K562 (cell line): Measurements from ENCODE around the gene WDR31. TPM values are rescaled to one million over a fixed set of nuclear protein-coding genes. Genes with fewer than 3 reads are reported as not detected.

Source experiments
- BCLAF1 ChIP-seq, 2 experiments: fragments of 450-650 bp in 1 of 2; IDR thresholded peaks; 2 replicates each; pipeline ENCODE4 v1.6.1; 2011 to 2017; ENCODE audit warnings: low read depth in 2 of 2, antibody characterized with exemption in 1 of 2, borderline replicate concordance in 1 of 2, low read length in 1 of 2, mild to moderate bottlenecking in 1 of 2, mixed read lengths in 1 of 2; ENCODE audit not compliant: control insufficient read depth in 1 of 2
- BRF1 ChIP-seq: IDR thresholded peaks from 3 replicates; pipeline ENCODE4 v1.6.1; 2011; ENCODE audit warnings: borderline replicate concordance, mild to moderate bottlenecking; ENCODE audit not compliant: insufficient read length; ENCODE audit errors: extremely low read depth
- E2F8 ChIP-seq: fragments of 450-650 bp; IDR thresholded peaks from 2 replicates; pipeline ENCODE4 v1.7.1; 2018; ENCODE audit warnings: mild to moderate bottlenecking, low read depth; ENCODE audit not compliant: partially characterized antibody
- FOXK1 ChIP-seq: sonication (generic); formaldehyde crosslinking; IDR thresholded peaks from 2 replicates; pipeline ENCODE4 v1.8.0; 2022; ENCODE audit warnings: missing genetic modification reagents, mild to moderate bottlenecking, borderline replicate concordance
- HBP1 ChIP-seq: fragments of 450-650 bp; formaldehyde crosslinking; IDR thresholded peaks from 2 replicates; pipeline ENCODE4 v1.4.0; 2022; ENCODE audit warnings: missing genetic modification characterization
- HEY1 ChIP-seq: fragments of 250-450 bp; sonication (Bioruptor Pico); IDR thresholded peaks from 2 replicates; pipeline ENCODE4 v1.5.0; 2020; ENCODE audit warnings: mild to moderate bottlenecking, moderate library complexity, borderline replicate concordance
- HMGN3 ChIP-seq: IDR thresholded peaks from 2 replicates; pipeline ENCODE4 v1.6.1; 2011; ENCODE audit warnings: borderline replicate concordance, low read depth, mild to moderate bottlenecking, mixed read lengths, low read length; ENCODE audit not compliant: insufficient read length; ENCODE audit errors: extremely low read depth
- JUNB ChIP-seq: fragments of 450-650 bp; formaldehyde crosslinking; conservative IDR thresholded peaks from 2 replicates; pipeline ENCODE4 v1.4.0; 2020; ENCODE audit warnings: mild to moderate bottlenecking
- MTF1 ChIP-seq: fragments of 250-450 bp; sonication (Bioruptor Pico); IDR thresholded peaks from 2 replicates; pipeline ENCODE4 v1.9.0; 2021; ENCODE audit warnings: moderate library complexity, mild to moderate bottlenecking, inconsistent platforms, borderline replicate concordance
- NCOA1 ChIP-seq: fragments of 450-650 bp; IDR thresholded peaks from 2 replicates; pipeline ENCODE4 v1.6.1; 2016; ENCODE audit warnings: low read depth
- PPARD ChIP-seq: fragments of 250-450 bp; sonication (Bioruptor Pico); IDR thresholded peaks from 2 replicates; pipeline ENCODE4 v1.8.0; 2022; ENCODE audit warnings: inconsistent platforms, mild to moderate bottlenecking, moderate library complexity
- ZBTB12 ChIP-seq: fragments of 250-450 bp; sonication (Bioruptor Pico); IDR thresholded peaks from 2 replicates; pipeline ENCODE4 v1.4.0; 2020
- ZNF263 ChIP-seq: sonication (generic); formaldehyde crosslinking; IDR thresholded peaks from 2 replicates; pipeline ENCODE4 v1.8.0; 2022; ENCODE audit warnings: mild to moderate bottlenecking, missing genetic modification reagents, borderline replicate concordance
- ZNF384 ChIP-seq: IDR thresholded peaks from 2 replicates; pipeline ENCODE4 v1.6.1; 2012; ENCODE audit warnings: low read depth, low read length, improper control_type of control experiment
- ZNF668 ChIP-seq: fragments of 250-450 bp; sonication (Bioruptor Pico); IDR thresholded peaks from 2 replicates; pipeline ENCODE4 v1.8.0; 2022; ENCODE audit warnings: mild to moderate bottlenecking, inconsistent platforms
- polyA plus RNA-seq, 8 experiments: library from polyadenylated mRNA; depleted of rRNA in 4 of 8; stranded (reverse) in 5 of 8; unstranded in 3 of 8; fragments of >200 nt; fragmentation: Nextera tagmentation in 2 of 8; fragmentation: Illumina TruSeq in 1 of 8; extraction: Ambion mirVana in 2 of 8; extraction: Trizol in 1 of 8; gene quantifications; 2 replicates each; pipeline versions ENCODE4 v1.2.1 to v1.2.3, GENCODE V29; 2011 to 2014; ENCODE audit warnings: inconsistent platforms in 1 of 8, missing spikeins in 1 of 8
- total RNA-seq, 7 experiments: library from RNA; depleted of rRNA in 6 of 7; stranded (reverse); fragments of >200 nt in 6 of 7; fragmentation: Illumina TruSeq in 2 of 7; extraction: Trizol in 2 of 7; gene quantifications; 2 replicates each; pipeline versions ENCODE4 v1.2.1 to v1.2.3, GENCODE V29; 2011 to 2021; ENCODE audit warnings: low replicate concordance in 1 of 7

The WDR31 gene
- total and polyA plus RNA-seq, 9 of the 15 experiments (the other 6 are each of a cell fraction or from before 2014, with no cell fraction given) = 0.35 to 1.8 (median 0.95) TPM

GRCh38 chr9:113368982-113369854 lies 29.1 kb upstream of the WDR31 start (continued):
- peak; percentile 68 for TF ChIP-seq HMGN3
- TF ChIP-seq PPARD = no peak
- TF ChIP-seq BCLAF1 (IDR thresholded peaks at IDR 0.05; ENCODE audit: borderline replicate concordance in 1 of 2, control insufficient read depth in 1 of 2, low read depth in 2 of 2, low read length in 1 of 2) = no peak
- TF ChIP-seq ZNF384 = no peak
- TF ChIP-seq JUNB = no peak
- no peak for TF ChIP-seq MTF1
- TF ChIP-seq HBP1 (CRISPR knock-in tag) = no peak
- TF ChIP-seq ZBTB12 (CRISPR knock-in tag) = no peak
- no peak for TF ChIP-seq HEY1 (CRISPR knock-in tag)
- TF ChIP-seq BRF1 = no peak
- TF ChIP-seq E2F8 = peak; percentile 26
- TF ChIP-seq ZNF263 (CRISPR knock-in tag) = no peak
- no peak for TF ChIP-seq ZNF668
- TF ChIP-seq FOXK1 (CRISPR knock-in tag) = no peak
- peak; percentile 59; the same call in 1 of the 2 replicates for TF ChIP-seq NCOA1
